Breast epithelium (tissue), 4 donors: Measurements from ENCODE around the gene MAP2K3. TPM values are rescaled to one million over a fixed set of nuclear protein-coding genes. Genes with fewer than 3 reads are reported as not detected.
A peak's percentile ranks its signal among the peaks of the same experiment; 100 is the strongest.
"Not testable (repeated sequence)": the region's sequence is repeated elsewhere in the genome, so short reads cannot be mapped to it uniquely, and the experiment has no call there.

Source experiments
- DNase-seq, 2 donors: peaks; one replicate each; pipeline ENCODE4 v3.0.0-alpha.2; 2019; ENCODE audit warnings: low spot score in 2 of 2
- H3K27ac ChIP-seq, 2 donors: fragments of 200-600 bp; sonication (generic) in 1 of 2; one replicate each; pipeline ENCODE4 v1.5.1; 2016 to 2019; ENCODE audit warnings: mild to moderate bottlenecking in 1 of 2
- H3K27me3 ChIP-seq, 2 donors: fragments of 200-600 bp; sonication (generic) in 1 of 2; one replicate each; pipeline versions ENCODE4 v1.5.1 to v1.6.0; 2017 to 2019; ENCODE audit warnings: control low read depth in 1 of 2, mild to moderate bottlenecking in 1 of 2
- H3K36me3 ChIP-seq: fragments of 200-600 bp; one replicate; pipeline ENCODE4 v1.5.1; 2019
- H3K4me1 ChIP-seq, 2 donors: fragments of 200-600 bp; sonication (generic); one replicate each; pipeline ENCODE4 v1.5.1; 2016 to 2019; ENCODE audit warnings: control low read depth in 1 of 2
- H3K4me3 ChIP-seq, 3 donors: fragments of 200-600 bp; sonication (generic); 1 replicate in 2 of 3; 2 replicates in 1 of 3; pipeline ENCODE4 v1.5.1; 2016 to 2019; ENCODE audit warnings: mild to moderate bottlenecking in 3 of 3, moderate library complexity in 2 of 3
- H3K9me3 ChIP-seq, 2 donors: fragments of 200-600 bp; sonication (generic) in 1 of 2; one replicate each; pipeline ENCODE4 v1.5.1; 2016 to 2019; ENCODE audit warnings: control low read depth in 1 of 2
- CTCF ChIP-seq, 3 donors: fragments of 450-650 bp; IDR thresholded peaks; one replicate each; pipeline ENCODE4 v1.5.1; 2016 to 2017; ENCODE audit warnings: antibody characterized with exemption in 3 of 3, mild to moderate bottlenecking in 3 of 3, moderate library complexity in 3 of 3
- POLR2A ChIP-seq: fragments of 450-650 bp; IDR thresholded peaks from one replicate; pipeline ENCODE4 v1.6.1; 2016; ENCODE audit warnings: antibody characterized with exemption, mild to moderate bottlenecking, moderate library complexity
- POLR2AphosphoS5 ChIP-seq, 3 donors: sonication (generic); formaldehyde crosslinking; IDR thresholded peaks; one replicate each; pipeline ENCODE4 v1.6.1; 2017; ENCODE audit warnings: antibody characterized with exemption in 3 of 3
- intact Hi-C: fragments of 100-400 bp; cut with DNase I; formaldehyde crosslinking; loops from one replicate; pipeline ENCODE4 v1.15.1; 2023; ENCODE audit warnings: low total_unique reads
- total RNA-seq, 3 donors: library from RNA; depleted of rRNA; stranded (reverse); fragments of >200 nt; gene quantifications; one replicate each; pipeline ENCODE4 v1.1.0, GENCODE V29; 2016

Gene MAP2K3
- total RNA-seq, 3 donors from 2014 or later = 16.0 to 26.9 (median 22.0) TPM

DNA sequence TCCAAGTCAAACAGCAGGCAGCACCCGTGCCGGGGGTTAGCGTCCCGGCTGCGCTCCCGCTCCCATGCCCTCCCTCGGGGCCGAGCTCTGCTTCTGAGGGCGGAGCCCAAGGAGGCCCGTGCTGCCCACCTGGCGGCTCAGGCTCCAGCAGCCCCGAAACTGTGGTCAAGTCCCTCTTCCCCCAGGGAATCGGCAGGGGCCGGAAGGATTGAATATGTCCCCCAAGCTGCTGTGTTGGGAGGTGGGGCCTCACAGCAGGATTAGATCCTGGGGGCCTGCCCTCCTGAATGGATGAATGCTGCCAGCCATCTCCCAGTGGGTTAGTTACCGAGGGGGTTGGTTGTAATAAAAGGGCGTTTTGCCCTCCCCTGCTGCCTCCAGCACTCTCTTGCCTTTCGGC lies 33.9 kb downstream of the MAP2K3 start:
- no peak for DNase-seq
- no peaks in the 10 kb centered on the region for H3K36me3 ChIP-seq
- no peak overlapping the region for H3K4me3 ChIP-seq
- no peak overlapping the region for H3K27ac ChIP-seq
- intact Hi-C loops = no loop called here
- TF ChIP-seq POLR2AphosphoS5 (IDR thresholded peaks at IDR 0.05) (no peak), CTCF (IDR thresholded peaks at IDR 0.05) (no peak), POLR2A (no peak)
- H3K27me3 ChIP-seq = no peaks in the 10 kb centered on the region
- H3K4me1 ChIP-seq = no peaks in the 10 kb centered on the region
- no peaks in the 10 kb centered on the region for H3K9me3 ChIP-seq

DNA sequence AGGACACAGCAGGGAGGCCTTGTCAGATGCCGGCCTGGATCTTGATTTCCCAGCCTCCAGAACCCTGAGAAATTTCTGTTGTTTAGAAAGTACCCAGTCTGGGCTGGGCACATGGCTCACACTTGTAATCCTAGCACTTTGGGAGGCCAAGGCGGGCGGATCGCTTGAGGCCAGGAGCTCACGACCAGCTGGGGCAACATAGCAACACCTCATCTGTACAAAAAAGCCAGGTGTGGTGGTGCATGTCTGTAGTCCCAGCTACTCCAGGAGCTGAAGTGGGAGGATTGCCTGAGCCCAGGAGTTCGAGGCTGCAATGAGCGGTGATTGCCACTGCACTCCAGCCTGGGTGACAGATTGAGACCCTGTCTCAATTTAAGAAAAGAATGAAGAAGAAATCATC lies 34.3 kb downstream of the MAP2K3 start:
- H3K27me3 ChIP-seq, H3K36me3 ChIP-seq, intact Hi-C loops, H3K27ac ChIP-seq, H3K4me3 ChIP-seq, H3K4me1 ChIP-seq, DNase-seq, H3K9me3 ChIP-seq: not testable (repeated sequence)

DNA sequence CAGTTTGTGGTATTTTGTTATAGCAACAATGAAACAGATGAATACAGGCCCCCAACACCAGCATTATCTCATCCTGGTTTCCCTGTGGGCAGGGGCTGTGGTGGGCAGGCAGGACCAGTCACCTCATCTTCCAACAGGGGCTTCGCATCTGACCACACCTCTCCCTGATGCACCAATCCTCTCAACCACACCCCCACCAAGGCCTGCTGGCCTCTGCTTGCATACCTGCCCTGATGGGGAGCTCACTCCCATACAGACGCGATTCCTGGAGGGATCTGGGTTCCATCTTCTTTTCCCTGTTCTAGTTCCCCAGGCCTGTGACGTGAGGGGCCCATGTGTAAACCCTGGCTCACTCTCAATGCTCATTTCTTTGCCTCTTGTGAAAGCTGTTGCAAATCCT lies 34.7 kb downstream of the MAP2K3 start:
- DNase-seq, H3K27ac ChIP-seq, H3K27me3 ChIP-seq, H3K4me3 ChIP-seq, H3K36me3 ChIP-seq, H3K9me3 ChIP-seq, intact Hi-C loops, H3K4me1 ChIP-seq: not testable (repeated sequence)

DNA sequence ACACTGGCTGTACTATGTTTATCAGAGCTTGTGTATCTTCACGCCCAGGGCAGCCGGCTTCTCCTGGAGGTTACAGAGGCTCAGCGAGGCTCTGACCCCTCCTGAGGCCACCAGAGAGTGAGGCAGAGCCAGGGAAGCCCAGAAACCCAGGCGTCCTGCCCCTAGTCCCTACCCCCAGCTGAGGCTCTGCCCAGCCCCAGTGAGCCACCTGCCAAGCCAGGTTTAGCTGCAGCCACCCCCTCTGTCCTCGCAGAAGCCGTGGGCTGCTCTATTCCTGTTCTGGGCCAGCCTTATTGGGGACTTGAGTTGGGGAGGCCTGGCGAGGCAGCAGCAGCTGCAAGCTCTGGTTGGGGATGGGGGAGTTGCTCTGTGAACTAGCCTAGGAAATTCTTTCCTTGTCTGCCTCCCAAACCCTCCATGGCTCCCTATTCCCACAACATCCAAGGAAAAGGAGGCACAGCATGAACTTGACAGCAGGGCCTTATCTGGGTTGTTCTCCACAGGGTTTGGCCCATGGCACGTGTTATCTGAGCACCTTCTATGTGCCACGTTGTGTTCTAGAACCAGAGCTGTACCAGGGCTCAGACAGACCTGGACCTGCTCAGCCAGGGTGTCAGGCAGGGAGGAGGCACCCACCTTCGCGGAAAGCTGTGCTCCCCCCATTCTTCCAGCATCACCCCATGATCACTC lies 35.3 kb downstream of the MAP2K3 start:
- intact Hi-C loops, H3K9me3 ChIP-seq, H3K36me3 ChIP-seq, DNase-seq, H3K4me3 ChIP-seq, H3K27me3 ChIP-seq, H3K27ac ChIP-seq, H3K4me1 ChIP-seq: not testable (repeated sequence)

GRCh38 chr17:21320430-21320829 lies 35.9 kb downstream of the MAP2K3 start:
- DNase-seq, intact Hi-C loops, H3K27me3 ChIP-seq, H3K27ac ChIP-seq, H3K4me1 ChIP-seq, H3K36me3 ChIP-seq, H3K4me3 ChIP-seq, H3K9me3 ChIP-seq: not testable (repeated sequence)

- DNase-seq, H3K36me3 ChIP-seq, H3K27me3 ChIP-seq, H3K9me3 ChIP-seq, H3K4me3 ChIP-seq, H3K27ac ChIP-seq, intact Hi-C loops, H3K4me1 ChIP-seq: not testable (repeated sequence)
Observed at GRCh38 chr17:21321061-21321460, 36.5 kb downstream of the MAP2K3 start.

DNA sequence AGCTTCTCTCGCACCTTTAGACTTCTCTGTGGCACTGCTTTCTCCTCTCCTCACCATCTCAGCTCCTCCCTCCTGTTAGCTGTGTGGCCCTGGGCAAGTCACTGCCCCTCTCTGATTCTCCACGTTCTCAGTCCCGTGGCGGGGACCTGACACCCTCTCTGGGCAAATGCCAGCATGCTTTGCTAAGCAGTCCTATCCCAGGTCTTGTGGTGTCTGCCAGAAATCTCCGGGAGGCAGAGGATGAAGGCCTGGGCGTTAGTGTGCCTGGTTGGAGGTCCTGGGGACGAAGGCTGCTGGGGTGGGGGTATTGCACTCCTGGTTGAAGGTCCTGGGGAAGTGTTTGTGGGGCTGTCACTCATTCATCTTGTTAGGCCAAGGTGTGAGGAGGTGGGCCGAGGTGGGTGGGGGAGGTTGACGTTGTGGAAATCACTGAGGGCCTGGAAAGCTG lies 37.3 kb downstream of the MAP2K3 start:
- H3K36me3 ChIP-seq, DNase-seq, H3K4me3 ChIP-seq, H3K27me3 ChIP-seq, H3K4me1 ChIP-seq, intact Hi-C loops, H3K27ac ChIP-seq, H3K9me3 ChIP-seq: not testable (repeated sequence)

DNA sequence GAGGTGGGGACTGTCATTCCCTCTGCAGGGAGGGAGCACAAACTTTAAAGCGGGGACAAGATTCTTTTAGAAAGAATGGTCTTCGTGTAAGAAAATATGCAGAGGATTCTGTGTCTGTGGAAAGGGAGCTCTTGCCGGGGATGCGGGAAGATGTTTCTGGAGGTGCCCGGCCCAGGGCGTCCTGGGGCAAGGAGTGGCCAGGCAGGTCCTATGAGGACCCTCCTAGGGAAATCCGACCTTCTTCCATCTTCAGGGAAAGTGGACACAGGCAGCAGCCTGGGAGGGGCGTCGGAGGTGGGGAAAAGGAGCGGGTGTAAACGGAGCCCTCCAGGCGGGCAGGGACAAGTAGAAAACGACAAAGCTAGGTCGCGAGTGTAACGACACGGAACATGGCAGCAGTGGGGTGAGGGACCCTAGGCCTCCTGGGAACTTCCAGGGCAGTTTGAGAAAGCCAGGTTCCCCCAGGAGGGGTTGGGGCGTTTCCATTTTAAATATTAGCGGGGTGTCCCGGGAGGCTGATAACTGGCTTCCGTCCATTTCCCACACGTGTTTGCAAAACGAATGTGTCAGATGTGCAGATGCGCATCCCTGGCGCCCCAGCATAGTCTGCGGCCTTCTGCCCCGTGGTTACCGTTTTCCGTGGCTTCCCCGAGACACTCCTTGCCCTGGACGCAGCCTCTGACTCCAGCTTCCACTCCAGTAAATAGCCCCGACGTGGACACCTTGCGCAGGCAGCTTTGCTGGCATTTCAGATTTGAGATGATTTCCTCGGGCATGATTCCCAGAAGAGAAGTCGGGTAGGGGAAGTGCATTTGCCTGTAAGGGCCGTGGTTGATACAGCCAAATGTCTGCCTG lies 39.0 kb downstream of the MAP2K3 start:
- H3K27ac ChIP-seq, H3K27me3 ChIP-seq, DNase-seq, intact Hi-C loops, H3K4me1 ChIP-seq, H3K36me3 ChIP-seq, H3K9me3 ChIP-seq: not testable (repeated sequence)
- peak overlapping the region; percentile 38 to 75 (median 64) for H3K4me3 ChIP-seq

DNA sequence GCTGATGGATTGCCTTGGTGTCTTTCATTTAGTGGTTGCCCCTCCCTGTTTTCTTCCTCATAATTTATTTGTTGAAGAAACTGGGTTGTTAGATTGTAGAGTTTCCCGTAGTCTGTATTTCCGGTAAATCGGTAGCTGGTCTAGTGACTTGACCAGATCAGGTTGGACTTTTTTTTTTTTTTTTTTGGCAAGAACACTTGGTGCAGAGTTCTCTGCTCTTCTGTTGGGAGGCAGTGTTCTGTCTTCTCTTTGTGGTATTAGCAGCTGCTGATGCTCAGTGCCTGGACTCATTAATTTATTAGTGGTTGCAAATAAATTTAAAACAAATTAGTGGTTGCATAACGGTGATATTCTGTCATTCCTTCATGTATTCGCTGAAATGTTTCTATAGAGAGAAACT lies 40.2 kb downstream of the MAP2K3 start:
- H3K27ac ChIP-seq, H3K27me3 ChIP-seq, DNase-seq, H3K4me3 ChIP-seq, H3K9me3 ChIP-seq, H3K4me1 ChIP-seq, H3K36me3 ChIP-seq, intact Hi-C loops: not testable (repeated sequence)

- H3K36me3 ChIP-seq, H3K4me3 ChIP-seq, H3K9me3 ChIP-seq, H3K4me1 ChIP-seq, DNase-seq, H3K27me3 ChIP-seq, H3K27ac ChIP-seq, intact Hi-C loops: not testable (repeated sequence)
Observed at GRCh38 chr17:21327921-21328320, 43.4 kb downstream of the MAP2K3 start.

GRCh38 chr17:21328778-21329177 lies 44.3 kb downstream of the MAP2K3 start:
- H3K27me3 ChIP-seq, DNase-seq, H3K4me1 ChIP-seq, intact Hi-C loops, H3K4me3 ChIP-seq, H3K27ac ChIP-seq, H3K36me3 ChIP-seq, H3K9me3 ChIP-seq: not testable (repeated sequence)
